Thyroid gland (tissue), 4 donors: Measurements from ENCODE around the gene MED25.

ENCODE experiments used
- POLR2A ChIP-seq, 2 donors: fragments of 450-650 bp; IDR thresholded peaks; one replicate each; pipeline ENCODE4 v1.6.1; 2017; ENCODE audit warnings: antibody characterized with exemption in 2 of 2, mild to moderate bottlenecking in 2 of 2, moderate library complexity in 1 of 2
- TF ChIP-seq, protein P1 (sequence below), 6 experiments: fragments of 200-600 bp in 3 of 6; fragments of 450-650 bp in 3 of 6; sonication (generic) in 3 of 6; IDR thresholded peaks; one replicate each; pipeline ENCODE4 v1.5.1; 2016 to 2019; ENCODE audit warnings: antibody characterized with exemption in 6 of 6, mild to moderate bottlenecking in 2 of 6, inconsistent platforms in 1 of 6, moderate library complexity in 1 of 6

GRCh38 chr19:49833599-49833998 lies 15.5 kb downstream of the MED25 start:
- TF ChIP-seq, protein P1, sequence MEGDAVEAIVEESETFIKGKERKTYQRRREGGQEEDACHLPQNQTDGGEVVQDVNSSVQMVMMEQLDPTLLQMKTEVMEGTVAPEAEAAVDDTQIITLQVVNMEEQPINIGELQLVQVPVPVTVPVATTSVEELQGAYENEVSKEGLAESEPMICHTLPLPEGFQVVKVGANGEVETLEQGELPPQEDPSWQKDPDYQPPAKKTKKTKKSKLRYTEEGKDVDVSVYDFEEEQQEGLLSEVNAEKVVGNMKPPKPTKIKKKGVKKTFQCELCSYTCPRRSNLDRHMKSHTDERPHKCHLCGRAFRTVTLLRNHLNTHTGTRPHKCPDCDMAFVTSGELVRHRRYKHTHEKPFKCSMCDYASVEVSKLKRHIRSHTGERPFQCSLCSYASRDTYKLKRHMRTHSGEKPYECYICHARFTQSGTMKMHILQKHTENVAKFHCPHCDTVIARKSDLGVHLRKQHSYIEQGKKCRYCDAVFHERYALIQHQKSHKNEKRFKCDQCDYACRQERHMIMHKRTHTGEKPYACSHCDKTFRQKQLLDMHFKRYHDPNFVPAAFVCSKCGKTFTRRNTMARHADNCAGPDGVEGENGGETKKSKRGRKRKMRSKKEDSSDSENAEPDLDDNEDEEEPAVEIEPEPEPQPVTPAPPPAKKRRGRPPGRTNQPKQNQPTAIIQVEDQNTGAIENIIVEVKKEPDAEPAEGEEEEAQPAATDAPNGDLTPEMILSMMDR (IDR thresholded peaks at IDR 0.05): no peak
- no peak for TF ChIP-seq POLR2A (IDR thresholded peaks at IDR 0.05)
